NT2/D1 (cell line): ENCODE data around the gene FAM163B.

Experiments
- DNase-seq: peaks from one replicate; pipeline ENCODE4 v3.0.0-alpha.2; 2011; ENCODE audit warnings: low read depth, low spot score
- H3K27me3 ChIP-seq: 2 replicates; pipeline ENCODE4 v1.6.0; 2011; ENCODE audit warnings: mild to moderate bottlenecking; ENCODE audit not compliant: insufficient read length, insufficient read depth
- H3K36me3 ChIP-seq: 2 replicates; pipeline ENCODE4 v1.6.1; 2011; ENCODE audit warnings: mild to moderate bottlenecking, low read length, mixed read lengths; ENCODE audit not compliant: insufficient read depth, insufficient read length
- H3K4me1 ChIP-seq: 2 replicates; pipeline ENCODE4 v1.5.1; 2011; ENCODE audit not compliant: insufficient read depth, insufficient read length
- H3K4me3 ChIP-seq: 2 replicates; pipeline ENCODE4 v1.5.1; 2011; ENCODE audit warnings: low read depth; ENCODE audit not compliant: insufficient read length
- H3K9ac ChIP-seq: 2 replicates; pipeline ENCODE4 v1.6.0; 2011; ENCODE audit warnings: low read depth; ENCODE audit not compliant: insufficient read length
- H3K9me3 ChIP-seq: 2 replicates; pipeline ENCODE4 v1.5.1; 2011; ENCODE audit warnings: mild to moderate bottlenecking, low read length; ENCODE audit not compliant: insufficient read depth
- SUZ12 ChIP-seq: IDR thresholded peaks from 2 replicates; pipeline ENCODE4 v1.6.1; 2011; ENCODE audit not compliant: insufficient read length, insufficient read depth; ENCODE audit errors: extremely low read depth
- YY1 ChIP-seq: IDR thresholded peaks from 2 replicates; pipeline ENCODE4 v1.6.1; 2011; ENCODE audit not compliant: insufficient read length, insufficient read depth
- ZNF274 ChIP-seq: IDR thresholded peaks from 2 replicates; pipeline ENCODE4 v1.6.1; 2011; ENCODE audit warnings: mild to moderate bottlenecking, low read depth, low read length

The FAM163B gene

DNA sequence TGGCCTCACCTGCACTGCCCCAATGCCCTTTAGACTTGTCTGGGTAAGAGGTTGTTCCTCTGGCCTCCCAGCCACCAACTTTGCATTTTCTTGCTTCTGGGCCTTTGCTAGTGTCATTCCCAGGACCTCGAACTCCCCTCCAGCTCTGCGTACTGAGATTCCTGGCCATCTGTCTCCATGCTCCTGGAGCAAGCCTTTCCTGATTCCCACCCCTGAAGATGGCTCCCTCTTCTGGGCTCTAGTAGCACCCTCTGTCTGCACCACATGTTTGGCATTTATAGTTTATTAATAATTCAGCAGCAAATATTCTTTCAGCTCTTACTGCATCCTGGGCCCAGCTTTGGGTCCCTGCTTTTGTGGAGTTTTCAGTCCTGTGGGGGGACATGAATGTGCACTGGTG is 14.9 kb downstream of the FAM163B start:
- no peaks in the 10 kb centered on the region for H3K4me1 ChIP-seq
- no peak overlapping the region for H3K9ac ChIP-seq
- TF ChIP-seq YY1 (no peak), SUZ12 (no peak), ZNF274 (no peak)
- no peak overlapping the region for H3K4me3 ChIP-seq
- DNase-seq, result no peak
- peaks cover 22% of the 10 kb centered on the region for H3K9me3 ChIP-seq
- H3K27me3 ChIP-seq, result no peaks in the 10 kb centered on the region
- H3K36me3 ChIP-seq, result no peaks in the 10 kb centered on the region

DNA sequence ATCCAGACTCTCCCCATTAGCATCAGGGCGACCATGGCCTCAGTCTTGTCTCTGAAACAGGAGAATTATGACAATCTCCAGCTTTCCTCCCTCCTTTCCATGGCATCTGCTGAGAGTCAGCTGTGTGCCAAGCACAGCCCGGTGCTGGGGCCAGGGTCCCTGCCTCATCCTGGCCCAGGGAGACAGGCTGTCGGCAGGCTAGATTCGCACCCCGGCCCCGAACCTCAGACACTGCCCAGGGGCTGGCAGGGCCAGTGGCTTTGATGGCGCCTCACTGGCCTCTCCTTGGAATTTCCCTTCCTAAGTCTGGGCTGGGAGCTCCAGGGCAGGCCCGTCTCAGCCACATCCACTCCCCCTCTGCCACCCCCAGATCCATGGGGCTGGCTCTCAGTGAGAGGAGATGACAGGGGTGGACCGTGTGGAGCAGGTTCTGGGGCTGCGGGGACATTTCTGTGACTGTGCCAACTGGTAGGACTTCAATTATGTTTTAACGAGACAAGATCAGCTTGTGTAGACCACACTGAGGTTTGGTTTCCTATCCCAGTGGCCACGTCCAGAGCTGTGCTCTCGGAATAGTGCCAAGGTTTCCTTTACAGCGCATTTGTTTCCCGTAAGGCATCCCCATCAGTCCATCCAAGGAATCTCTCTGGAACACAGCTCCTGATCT is 15.5 kb downstream of the FAM163B start:
- peaks cover 23% of the 10 kb centered on the region for H3K9me3 ChIP-seq
- H3K27me3 ChIP-seq, result no peaks in the 10 kb centered on the region
- no peak overlapping the region for H3K4me3 ChIP-seq
- H3K4me1 ChIP-seq, result no peaks in the 10 kb centered on the region
- H3K9ac ChIP-seq, result no peak overlapping the region
- no peak for TF ChIP-seq ZNF274
- no peak for TF ChIP-seq SUZ12
- no peak for TF ChIP-seq YY1
- DNase-seq, result no peak
- H3K36me3 ChIP-seq, result no peaks in the 10 kb centered on the region

DNA sequence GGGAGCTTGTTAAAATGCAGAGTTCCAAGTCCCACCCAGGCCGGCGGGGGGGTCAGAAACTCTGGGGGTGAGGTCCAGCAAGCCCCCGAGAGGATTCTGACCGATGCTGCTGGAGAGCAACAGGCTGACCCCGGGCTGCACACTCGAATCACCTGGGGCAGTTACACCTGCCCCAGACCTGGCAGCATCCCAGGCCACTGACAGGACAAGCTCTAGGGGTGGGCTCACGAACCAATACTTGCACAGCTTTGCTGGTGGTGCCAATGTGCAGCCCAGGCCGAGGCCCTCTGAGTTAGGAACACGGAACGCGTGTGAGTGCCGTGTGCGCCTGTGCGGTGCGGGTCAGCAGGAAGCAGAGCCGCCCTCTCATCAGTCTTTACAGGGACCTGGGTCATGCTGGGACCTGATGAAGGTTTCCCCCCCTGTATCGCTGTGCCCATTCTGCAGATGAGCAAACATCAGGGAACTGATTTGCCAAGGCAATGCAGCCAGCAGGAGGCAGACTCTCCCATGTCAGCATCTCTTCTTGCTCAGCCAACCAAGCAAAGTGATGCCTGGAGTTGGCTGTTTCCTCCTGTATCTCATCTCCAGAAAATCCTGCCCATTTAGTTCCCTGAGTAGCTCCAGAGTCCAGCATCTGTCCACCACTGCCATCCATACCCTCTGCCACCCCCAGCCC is 16.3 kb downstream of the FAM163B start:
- Histone ChIP-seq H3K36me3 (no peaks in the 10 kb centered on the region), H3K27me3 (no peaks in the 10 kb centered on the region), H3K9ac (no peak overlapping the region), H3K4me1 (no peaks in the 10 kb centered on the region), H3K4me3 (no peak overlapping the region), H3K9me3 (peaks cover 24% of the 10 kb centered on the region)
- TF ChIP-seq ZNF274 (no peak), SUZ12 (no peak), YY1 (no peak)
- DNase-seq, result no peak

DNA sequence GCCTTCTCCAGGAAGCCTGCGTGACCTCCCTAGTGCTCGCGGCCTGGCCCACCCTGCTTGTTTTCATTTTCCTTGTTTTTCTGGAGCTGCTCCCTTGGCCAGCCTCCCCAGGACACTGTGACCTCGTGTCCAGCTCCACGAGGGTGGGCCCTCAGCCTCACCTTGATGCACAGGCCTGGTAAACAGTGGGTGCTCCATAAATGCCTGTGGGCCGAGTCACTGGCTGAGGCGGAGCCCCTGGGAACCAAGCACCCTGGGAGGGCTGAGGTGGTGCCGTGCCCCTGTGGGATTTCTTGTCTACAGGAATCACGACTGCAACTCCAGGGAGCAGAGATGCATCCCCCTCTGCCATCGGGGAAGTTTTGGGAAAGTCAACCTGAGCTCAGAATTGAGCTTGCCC is 17.2 kb downstream of the FAM163B start:
- Histone ChIP-seq H3K4me1 (peaks cover 3% of the 10 kb centered on the region), H3K9me3 (peaks cover 15% of the 10 kb centered on the region), H3K9ac (no peak overlapping the region), H3K27me3 (no peaks in the 10 kb centered on the region), H3K4me3 (no peak overlapping the region), H3K36me3 (no peaks in the 10 kb centered on the region)
- TF ChIP-seq ZNF274 (no peak), SUZ12 (no peak), YY1 (no peak)
- no peak for DNase-seq

DNA sequence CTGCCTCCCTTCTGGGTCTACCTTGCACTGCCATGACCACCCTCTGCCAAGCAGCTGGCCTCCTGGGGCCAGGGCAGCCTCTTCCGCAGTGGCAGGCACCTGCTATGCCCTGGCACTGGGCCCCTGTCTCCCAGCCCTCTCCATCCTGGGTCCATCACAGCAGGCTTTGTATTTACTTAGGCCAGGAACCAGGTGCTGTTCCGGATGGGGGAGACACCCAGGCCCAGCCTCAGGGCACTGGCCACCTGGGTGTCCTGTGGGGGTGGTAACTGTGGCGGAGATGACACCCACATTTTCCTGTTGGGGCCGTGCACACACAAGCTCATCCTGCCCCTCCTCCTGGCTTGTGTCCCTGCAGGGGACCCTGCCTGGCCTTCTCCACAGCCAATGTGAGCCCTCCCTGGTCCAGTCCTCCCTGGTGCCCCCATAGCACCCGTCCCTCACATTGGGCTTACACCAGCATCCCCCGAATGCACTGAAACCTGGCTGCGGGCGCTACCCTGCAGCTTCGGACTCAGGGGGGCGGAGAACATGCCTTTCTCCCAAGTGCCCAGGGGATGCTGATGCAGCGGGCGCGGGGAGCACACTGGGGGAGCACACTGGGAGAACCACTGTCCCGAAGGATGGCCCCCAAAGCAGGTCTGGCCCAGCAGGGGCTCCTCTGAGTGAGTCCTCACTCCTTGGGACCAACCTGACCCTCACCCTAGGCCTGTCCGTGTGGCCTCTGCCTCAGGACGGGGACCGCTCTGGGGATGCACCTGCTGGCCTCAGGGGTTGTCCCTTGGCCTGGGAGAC is 17.9 kb downstream of the FAM163B start:
- Histone ChIP-seq H3K27me3 (no peaks in the 10 kb centered on the region), H3K9me3 (peaks cover 8% of the 10 kb centered on the region; the same call in 1 of the 2 replicates), H3K4me1 (peaks cover 3% of the 10 kb centered on the region), H3K36me3 (no peaks in the 10 kb centered on the region), H3K4me3 (no peak overlapping the region), H3K9ac (no peak overlapping the region)
- DNase-seq, result no peak
- TF ChIP-seq YY1 (no peak), ZNF274 (no peak), SUZ12 (no peak)

DNA sequence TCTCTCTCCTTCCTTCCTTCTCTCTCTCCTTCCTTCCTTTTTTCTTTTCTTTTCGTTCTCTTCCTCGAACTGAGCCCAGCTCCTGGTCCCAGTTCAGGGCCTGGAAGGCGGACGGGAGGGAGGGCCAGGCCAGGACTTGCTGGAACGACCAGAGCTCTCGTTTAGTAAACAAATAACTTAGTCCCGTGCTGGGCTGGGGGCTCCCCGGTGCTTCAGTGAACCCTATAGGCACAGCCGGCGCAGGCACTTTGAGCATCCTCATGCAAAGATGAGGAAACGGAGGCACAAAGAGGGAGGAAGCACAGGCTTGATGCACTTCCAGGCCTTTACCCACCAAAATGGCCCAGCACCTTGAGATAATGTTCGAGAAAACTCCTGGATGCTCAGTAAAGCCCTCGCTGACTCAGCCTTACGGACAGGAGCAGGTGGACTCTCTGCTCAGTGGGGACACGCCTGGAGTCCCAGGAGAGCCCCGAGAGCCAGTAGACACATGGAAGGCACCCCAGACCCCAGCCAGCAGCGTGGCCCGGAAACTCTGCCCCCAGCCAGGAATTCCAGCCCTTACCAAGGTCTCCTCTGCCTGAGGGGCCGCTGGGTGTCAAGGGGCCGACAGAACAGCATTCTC is 18.8 kb downstream of the FAM163B start:
- Histone ChIP-seq H3K9ac (no peak overlapping the region), H3K36me3 (no peaks in the 10 kb centered on the region), H3K9me3 (peaks cover 7% of the 10 kb centered on the region; the same call in 1 of the 2 replicates), H3K4me1 (peaks cover 11% of the 10 kb centered on the region), H3K4me3 (no peak overlapping the region), H3K27me3 (no peaks in the 10 kb centered on the region)
- TF ChIP-seq ZNF274 (no peak), YY1 (no peak), SUZ12 (no peak)
- DNase-seq, result no peak

DNA sequence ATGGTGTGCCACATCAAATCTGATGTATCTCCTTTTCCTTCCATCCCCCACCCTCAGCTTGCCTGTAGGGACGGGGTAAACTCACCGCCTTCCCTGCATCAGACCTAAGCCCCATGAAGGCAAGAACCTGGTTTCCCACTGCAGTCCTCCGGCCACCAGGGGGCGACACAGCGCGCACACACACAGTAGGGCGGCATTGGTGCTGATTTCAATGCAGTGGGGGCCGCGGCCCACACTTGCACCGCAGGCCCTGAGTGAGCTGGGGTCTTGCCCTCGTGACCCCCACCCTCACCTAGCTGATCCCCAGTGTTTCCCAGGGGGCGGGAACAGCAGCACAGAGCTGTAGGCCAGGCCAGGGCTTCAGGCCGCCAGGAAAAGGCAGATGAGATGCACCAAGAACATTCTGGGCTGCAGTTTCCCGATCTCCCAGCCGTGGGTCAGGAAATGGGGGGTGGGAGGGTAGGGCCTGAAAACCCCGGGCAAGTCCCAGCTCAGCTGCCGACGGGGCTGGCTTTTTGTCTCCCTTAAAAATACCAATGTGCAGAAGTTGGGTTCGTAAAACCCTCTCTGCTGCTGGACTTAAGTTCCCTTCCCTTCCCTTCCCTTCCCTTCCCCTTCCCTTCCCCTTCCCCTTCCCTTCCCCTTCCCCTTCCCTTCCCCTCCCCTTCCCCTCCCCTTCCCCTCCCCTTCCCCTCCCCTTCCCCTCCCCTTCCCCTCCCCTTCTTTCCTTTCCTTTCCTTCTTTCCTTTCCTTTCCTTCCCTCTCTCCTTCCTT is 19.5 kb downstream of the FAM163B start:
- H3K27me3 ChIP-seq, result no peaks in the 10 kb centered on the region
- H3K36me3 ChIP-seq, result no peaks in the 10 kb centered on the region
- TF ChIP-seq SUZ12 (no peak), ZNF274 (no peak), YY1 (no peak)
- no peak for DNase-seq
- H3K9me3 ChIP-seq, result peaks cover 7% of the 10 kb centered on the region; the same call in 1 of the 2 replicates
- H3K9ac ChIP-seq, result no peak overlapping the region
- H3K4me1 ChIP-seq, result peaks cover 16% of the 10 kb centered on the region
- no peak overlapping the region for H3K4me3 ChIP-seq
